HFFc6 (cell line): Measurements from ENCODE around the gene CMTM4. TPM values are rescaled to one million over a fixed set of nuclear protein-coding genes. Genes with fewer than 3 reads are reported as not detected.
"Not testable (repeated sequence)": the region's sequence is repeated elsewhere in the genome, so short reads cannot be mapped to it uniquely, and the experiment has no call there.

Experiments used
- DNase-seq: peaks from one replicate; pipeline ENCODE4 v3.0.0-alpha.2; 2018
- H3K27ac Mint-ChIP-seq: 2 replicates; pipeline ENCODE4 v1.8.0; 2020; ENCODE audit warnings: mild to moderate bottlenecking, mixed read lengths
- H3K27me3 Mint-ChIP-seq: 2 replicates; pipeline ENCODE4 v1.8.0; 2021; ENCODE audit warnings: mild to moderate bottlenecking, moderate library complexity, mixed read lengths; ENCODE audit not compliant: insufficient read depth
- H3K36me3 Mint-ChIP-seq: 2 replicates; pipeline ENCODE4 v1.8.0; 2021; ENCODE audit warnings: low read depth, mixed read lengths
- H3K4me1 Mint-ChIP-seq: 2 replicates; pipeline ENCODE4 v1.8.0; 2020; ENCODE audit warnings: low read depth, mixed read lengths
- H3K4me3 Mint-ChIP-seq: 2 replicates; pipeline ENCODE4 v1.8.0; 2020; ENCODE audit warnings: mild to moderate bottlenecking, moderate library complexity, mixed read lengths
- H3K9me3 Mint-ChIP-seq: 2 replicates; pipeline ENCODE4 v1.8.0; 2020; ENCODE audit warnings: mild to moderate bottlenecking, mixed read lengths
- total RNA-seq, 6 experiments: library from RNA; stranded (reverse); fragmentation: NEBNext Ultra II Directional; extraction: Animal tissue kit (Norgen Biotek cat#: 25700); gene quantifications; 2 replicates in 1 of 6; 3 replicates in 5 of 6; pipeline ENCODE4 v1.2.3, GENCODE V29; 2021
- TF ChIP-seq, protein P1 (sequence below): fragments of 200-600 bp; sonication (generic); IDR thresholded peaks from 2 replicates; pipeline ENCODE4 v1.5.0; 2021; ENCODE audit warnings: antibody characterized with exemption, mild to moderate bottlenecking

The CMTM4 gene
- total RNA-seq, 6 experiments from 2014 or later = 14.2 to 22.0 (median 18.8) TPM

DNA sequence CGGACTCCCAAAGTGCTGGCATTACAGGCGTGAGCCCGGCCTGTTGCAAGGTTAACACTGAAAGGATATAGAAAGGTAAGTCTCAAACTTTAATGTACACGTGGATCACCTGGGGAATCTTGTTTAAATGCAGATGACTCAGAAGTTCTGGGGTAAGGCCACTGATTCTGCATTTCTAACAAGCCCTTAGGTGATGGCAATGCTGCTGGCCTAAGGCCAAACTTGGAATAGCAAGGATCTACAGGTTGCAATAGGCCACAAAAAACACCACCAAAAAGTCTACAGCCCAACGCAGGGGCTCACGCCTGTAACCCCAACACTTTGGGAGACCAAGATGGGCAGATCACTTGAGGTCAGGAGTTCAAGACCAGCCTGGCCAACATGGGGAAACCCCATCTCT, 4.2 kb downstream of the CMTM4 start:
- no peak overlapping the region for H3K4me3 Mint-ChIP-seq
- H3K36me3 Mint-ChIP-seq = 0 out of 2 replicates have a peak, but pooled peaks cover 5% of the 10 kb centered on the region
- no peaks in the 10 kb centered on the region for H3K9me3 Mint-ChIP-seq
- H3K4me1 Mint-ChIP-seq = peaks cover 13% of the 10 kb centered on the region
- no peaks in the 10 kb centered on the region for H3K27me3 Mint-ChIP-seq
- TF ChIP-seq, protein P1, sequence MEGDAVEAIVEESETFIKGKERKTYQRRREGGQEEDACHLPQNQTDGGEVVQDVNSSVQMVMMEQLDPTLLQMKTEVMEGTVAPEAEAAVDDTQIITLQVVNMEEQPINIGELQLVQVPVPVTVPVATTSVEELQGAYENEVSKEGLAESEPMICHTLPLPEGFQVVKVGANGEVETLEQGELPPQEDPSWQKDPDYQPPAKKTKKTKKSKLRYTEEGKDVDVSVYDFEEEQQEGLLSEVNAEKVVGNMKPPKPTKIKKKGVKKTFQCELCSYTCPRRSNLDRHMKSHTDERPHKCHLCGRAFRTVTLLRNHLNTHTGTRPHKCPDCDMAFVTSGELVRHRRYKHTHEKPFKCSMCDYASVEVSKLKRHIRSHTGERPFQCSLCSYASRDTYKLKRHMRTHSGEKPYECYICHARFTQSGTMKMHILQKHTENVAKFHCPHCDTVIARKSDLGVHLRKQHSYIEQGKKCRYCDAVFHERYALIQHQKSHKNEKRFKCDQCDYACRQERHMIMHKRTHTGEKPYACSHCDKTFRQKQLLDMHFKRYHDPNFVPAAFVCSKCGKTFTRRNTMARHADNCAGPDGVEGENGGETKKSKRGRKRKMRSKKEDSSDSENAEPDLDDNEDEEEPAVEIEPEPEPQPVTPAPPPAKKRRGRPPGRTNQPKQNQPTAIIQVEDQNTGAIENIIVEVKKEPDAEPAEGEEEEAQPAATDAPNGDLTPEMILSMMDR = no peak
- no peak for DNase-seq
- H3K27ac Mint-ChIP-seq = no peak overlapping the region

GRCh38 chr16:66691234-66691633, 5.3 kb downstream of the CMTM4 start:
- Mint-ChIP-seq H3K9me3 (no peaks in the 10 kb centered on the region), H3K4me1 (peaks cover 13% of the 10 kb centered on the region), H3K4me3 (no peak overlapping the region), H3K27me3 (no peaks in the 10 kb centered on the region), H3K27ac (no peak overlapping the region), H3K36me3 (0 out of 2 replicates have a peak, but pooled peaks cover 5% of the 10 kb centered on the region)
- TF ChIP-seq, protein P1 = no peak
- DNase-seq = no peak

DNA sequence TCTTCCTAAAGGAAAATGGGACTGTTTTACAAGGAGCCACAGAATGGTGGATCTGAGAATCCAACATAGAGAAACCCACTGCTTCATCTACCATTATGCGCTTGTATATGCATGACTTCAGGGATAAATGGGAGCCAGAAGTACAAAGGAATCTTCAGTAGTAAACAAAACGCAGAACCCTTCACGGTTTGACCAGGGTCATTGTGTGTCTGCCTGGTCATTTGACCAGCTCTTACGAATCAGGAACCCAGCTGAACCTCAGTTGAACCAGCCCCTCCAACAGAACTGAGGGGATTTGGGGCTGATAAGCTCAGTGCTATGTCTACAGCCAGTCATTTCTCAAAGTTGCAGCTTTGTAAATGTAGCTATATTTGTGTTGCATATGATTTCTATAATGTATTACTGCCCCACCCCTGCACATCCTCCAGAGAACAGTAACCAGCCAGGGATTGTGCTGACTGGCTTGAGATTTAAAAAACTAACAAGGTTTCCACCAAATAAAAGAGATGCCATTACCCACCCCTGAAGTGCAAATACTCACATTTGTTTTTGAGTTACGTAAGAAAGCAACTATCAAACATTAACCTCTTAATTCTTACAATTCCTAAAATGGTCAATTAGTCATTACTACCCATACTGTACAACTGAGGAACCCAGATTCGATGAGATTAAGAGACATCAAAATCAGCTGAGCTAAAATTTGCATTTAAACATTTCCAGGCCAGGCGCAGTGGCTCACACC, 6.3 kb downstream of the CMTM4 start:
- Mint-ChIP-seq H3K4me3 (no peak overlapping the region), H3K36me3 (0 out of 2 replicates have a peak, but pooled peaks cover 5% of the 10 kb centered on the region), H3K4me1 (peaks cover 9% of the 10 kb centered on the region), H3K27me3 (no peaks in the 10 kb centered on the region), H3K27ac (no peak overlapping the region), H3K9me3 (no peaks in the 10 kb centered on the region)
- no peak for DNase-seq
- TF ChIP-seq, protein P1 = no peak

DNA sequence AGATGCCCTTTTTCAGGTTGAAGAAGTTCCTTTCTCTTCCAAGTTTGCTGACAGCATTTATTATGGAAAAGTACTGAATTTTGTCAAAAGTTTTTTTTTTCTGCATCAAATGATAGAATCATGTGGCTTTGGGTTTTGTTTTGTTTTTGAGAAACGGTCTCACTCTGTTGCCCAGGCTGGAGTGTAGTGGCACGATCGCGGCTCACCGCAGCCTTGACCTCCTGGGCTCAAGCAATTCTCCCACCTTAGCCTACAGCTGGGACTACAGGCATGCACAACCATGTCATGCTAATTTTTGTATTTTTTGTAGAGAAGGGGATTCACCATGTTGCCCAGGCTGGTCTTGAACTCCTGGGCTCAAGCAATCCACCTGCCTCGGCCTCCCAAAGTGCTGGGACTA, 7.3 kb downstream of the CMTM4 start:
- DNase-seq = no peak

GRCh38 chr16:66687906-66688625, 8.5 kb downstream of the CMTM4 start:
- DNase-seq = no peak
- Mint-ChIP-seq H3K27ac (no peak overlapping the region), H3K27me3 (no peaks in the 10 kb centered on the region), H3K4me1 (no peaks in the 10 kb centered on the region), H3K9me3 (no peaks in the 10 kb centered on the region), H3K36me3 (0 out of 2 replicates have a peak, but pooled peaks cover under 1% of the 10 kb centered on the region), H3K4me3 (no peak overlapping the region)
- TF ChIP-seq, protein P1 = no peak

More for the DNA sequence above, 7.3 kb downstream of the CMTM4 start:
- TF ChIP-seq, protein P1 = no peak
- H3K27ac Mint-ChIP-seq = no peak overlapping the region
- H3K9me3 Mint-ChIP-seq = no peaks in the 10 kb centered on the region
- H3K36me3 Mint-ChIP-seq = 0 out of 2 replicates have a peak, but pooled peaks cover 5% of the 10 kb centered on the region
- no peaks in the 10 kb centered on the region for H3K27me3 Mint-ChIP-seq
- no peaks in the 10 kb centered on the region for H3K4me1 Mint-ChIP-seq
- H3K4me3 Mint-ChIP-seq = no peak overlapping the region

DNA sequence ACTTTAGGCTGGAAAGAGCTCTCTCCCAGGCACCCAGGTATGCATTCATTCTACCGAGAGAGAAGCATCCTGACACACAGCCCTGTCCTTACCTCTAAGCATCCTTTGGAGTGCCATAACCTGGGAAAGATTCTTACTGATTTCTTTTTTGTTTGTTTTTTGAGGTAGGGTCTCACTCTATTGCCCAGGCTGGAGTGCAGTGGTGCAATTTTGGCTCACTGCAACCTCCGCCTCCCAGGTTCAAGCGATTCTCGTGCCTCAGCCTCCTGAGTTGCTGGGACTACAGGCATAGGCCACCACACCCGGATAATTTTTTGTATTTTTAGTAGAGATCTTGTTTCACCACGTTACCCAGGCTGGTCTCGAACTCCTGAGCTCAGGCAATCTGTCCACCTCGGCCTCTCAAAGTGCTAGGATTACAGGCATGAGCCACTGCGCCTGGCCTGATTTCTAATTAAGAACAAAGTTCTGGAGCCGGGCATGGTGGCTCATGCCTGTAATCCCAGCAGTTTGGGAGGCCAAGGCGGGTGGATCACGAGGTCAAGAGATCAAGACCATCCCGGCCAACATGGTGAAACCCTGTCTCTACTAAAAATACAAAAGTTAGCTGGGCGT, 10.9 kb downstream of the CMTM4 start:
- not testable (repeated sequence) for DNase-seq, H3K27me3 Mint-ChIP-seq

More for the DNA sequence above, 10.9 kb downstream of the CMTM4 start:
- not testable (repeated sequence) for H3K27ac Mint-ChIP-seq, H3K36me3 Mint-ChIP-seq, H3K9me3 Mint-ChIP-seq, H3K4me3 Mint-ChIP-seq
- H3K4me1 Mint-ChIP-seq = peaks cover 16% of the 10 kb centered on the region
